Stimulated activated naive CD4-positive, alpha-beta T cell (primary cell): ENCODE data around the gene FAM13C.

Source experiments
- DNase-seq, 6 experiments: peaks; one replicate each; lab custom pipeline; 2025; lab: John Stamatoyannopoulos, UW

Gene FAM13C

GRCh38 chr10:59361663-59362143 lies 646 bp downstream of the FAM13C start:
- no peak for DNase-seq

GRCh38 chr10:59360605-59361405 lies 1.5 kb downstream of the FAM13C start:
- no peak for DNase-seq

DNA sequence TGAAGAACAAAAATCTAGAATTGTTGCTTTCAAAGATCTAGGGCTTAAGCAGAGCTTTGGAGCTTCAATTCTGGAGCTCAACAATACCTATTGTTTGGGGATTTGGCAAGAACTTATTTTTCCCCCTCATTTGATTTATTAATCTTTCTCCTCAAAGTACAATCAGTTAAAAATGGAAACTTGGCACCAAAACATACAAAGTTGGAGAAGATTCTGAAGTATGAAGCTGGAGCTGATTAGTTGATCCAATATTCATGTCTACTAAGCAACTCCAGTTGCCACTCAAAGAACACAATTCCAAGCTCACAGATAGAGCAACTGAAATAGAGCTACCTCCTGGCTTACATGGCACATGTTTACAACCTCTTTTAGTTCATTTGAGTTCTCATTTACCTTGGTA lies 3.8 kb downstream of the FAM13C start:
- no peak for DNase-seq

GRCh38 chr10:59354434-59354833 lies 7.9 kb downstream of the FAM13C start:
- no peak for DNase-seq

- DNase-seq = no peak
Measured at GRCh38 chr10:59350558-59350957, 11.8 kb downstream of the FAM13C start.

GRCh38 chr10:59346321-59346720 lies 16.0 kb downstream of the FAM13C start:
- no peak for DNase-seq

- no peak for DNase-seq
Measured at GRCh38 chr10:59342723-59343122, 19.6 kb downstream of the FAM13C start.

DNA sequence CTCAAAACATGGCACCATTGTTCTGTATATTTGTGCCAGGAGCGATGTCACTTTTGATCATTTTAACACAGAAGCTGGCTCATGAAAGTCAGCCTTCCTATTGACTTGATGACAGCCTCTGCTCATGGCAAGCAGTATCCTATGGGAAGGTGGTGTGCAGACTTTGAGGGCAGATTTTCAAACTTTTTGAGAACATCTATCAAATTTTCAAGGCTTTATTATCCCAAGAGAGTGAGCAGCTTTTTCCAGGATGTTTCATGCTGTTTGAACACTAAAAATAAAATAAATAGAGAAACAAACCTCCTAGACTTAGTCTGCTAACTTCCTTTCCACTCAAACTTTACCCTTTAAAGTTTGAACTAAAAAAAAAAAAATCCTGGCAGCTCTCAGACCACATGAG lies 20.3 kb downstream of the FAM13C start:
- no peak for DNase-seq

DNA sequence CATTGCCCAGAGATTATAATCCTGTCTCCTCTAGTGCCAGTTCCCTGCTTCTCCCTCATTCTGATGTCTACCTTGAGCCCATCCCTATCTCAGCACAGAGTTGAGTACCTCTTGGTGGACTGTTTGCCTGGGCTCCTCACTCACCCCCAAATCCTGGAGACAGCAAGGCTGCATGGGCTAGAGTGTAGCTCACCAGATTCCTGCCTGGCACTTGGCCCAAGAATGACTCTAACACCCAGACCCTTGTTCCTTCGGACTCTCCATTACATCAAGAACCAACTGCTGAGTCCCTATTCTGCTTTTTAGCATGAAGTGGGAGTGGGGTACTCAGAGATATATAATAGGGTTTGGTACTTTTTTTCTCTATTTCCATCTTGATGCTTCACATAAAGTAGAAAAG lies 22.1 kb downstream of the FAM13C start:
- no peak for DNase-seq

DNA sequence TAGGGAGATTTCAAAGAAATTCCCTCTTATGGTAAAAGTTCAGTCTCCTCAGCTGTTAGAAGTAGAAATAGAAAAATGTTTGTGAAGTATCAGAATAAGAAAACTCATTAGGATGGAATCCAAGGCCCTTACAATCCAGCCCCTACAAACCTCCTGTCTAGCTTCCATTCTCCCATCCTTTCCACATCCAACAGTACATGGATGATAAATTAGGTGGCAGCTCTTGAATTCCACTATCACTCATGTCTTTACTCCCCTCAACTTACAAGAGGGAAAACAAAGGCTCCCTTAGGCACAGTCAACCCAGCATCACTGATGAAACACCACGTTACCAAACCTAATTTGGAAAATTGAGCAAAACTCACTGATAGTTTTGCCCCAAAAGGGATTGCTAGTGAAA lies 23.0 kb downstream of the FAM13C start:
- DNase-seq = no peak

GRCh38 chr10:59337201-59337652 lies 25.1 kb downstream of the FAM13C start:
- DNase-seq = no peak

DNA sequence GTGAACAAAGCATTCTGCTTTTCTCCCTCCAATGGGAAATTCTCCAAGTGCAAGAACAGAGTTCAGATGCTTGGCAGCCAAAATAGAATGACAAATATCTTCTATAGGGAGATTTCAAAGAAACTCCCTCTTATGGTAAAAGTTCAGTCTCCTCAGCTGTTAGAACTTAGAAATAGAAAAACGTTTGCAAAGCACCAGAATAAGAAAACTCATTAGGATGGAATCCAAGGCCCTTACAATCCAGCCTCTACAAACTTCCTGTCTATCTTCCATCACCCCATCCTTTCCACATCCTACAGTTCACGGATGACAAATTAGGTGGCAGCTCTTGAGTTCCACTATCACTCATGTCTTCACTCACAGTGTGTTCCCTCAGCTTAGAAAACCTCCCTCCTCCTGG lies 25.7 kb downstream of the FAM13C start:
- no peak for DNase-seq

DNA sequence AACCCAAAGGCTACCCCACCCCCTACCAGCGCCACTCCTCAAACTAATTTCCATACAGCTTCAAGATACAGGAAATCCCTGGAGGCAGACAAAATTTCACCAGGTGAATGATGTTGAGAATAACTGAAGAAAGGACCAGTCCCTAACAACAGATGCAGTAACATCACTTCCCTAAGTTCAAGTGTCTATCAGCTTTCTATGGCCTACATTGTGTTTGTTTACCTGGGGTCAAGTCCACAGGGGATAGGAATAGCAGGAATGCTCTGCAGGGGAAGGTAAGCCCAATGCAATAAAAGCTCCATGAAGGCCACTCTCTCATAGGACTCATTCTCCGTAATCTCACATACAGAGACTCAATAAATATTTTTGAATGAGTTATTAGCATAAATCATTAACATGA lies 26.9 kb downstream of the FAM13C start:
- no peak for DNase-seq

DNA sequence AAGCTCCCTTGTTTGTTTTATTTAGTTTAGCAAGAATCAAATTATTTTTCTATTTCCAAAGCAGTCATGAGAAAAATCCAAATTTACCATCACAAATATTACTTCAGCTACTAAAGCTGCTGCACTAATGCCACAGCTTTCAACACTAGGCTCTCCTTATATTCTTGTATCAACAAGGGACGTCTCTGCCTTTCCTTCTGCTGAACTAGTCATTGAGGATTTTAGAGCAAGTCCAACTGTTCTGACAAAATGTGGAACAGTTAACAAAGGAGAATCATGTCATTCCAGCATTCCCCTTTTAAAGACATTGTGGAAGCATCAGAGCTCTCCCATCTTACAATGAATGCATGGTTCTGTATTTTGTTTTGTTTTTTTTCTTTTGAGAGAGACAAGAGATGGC lies 28.6 kb downstream of the FAM13C start:
- DNase-seq = no peak

DNA sequence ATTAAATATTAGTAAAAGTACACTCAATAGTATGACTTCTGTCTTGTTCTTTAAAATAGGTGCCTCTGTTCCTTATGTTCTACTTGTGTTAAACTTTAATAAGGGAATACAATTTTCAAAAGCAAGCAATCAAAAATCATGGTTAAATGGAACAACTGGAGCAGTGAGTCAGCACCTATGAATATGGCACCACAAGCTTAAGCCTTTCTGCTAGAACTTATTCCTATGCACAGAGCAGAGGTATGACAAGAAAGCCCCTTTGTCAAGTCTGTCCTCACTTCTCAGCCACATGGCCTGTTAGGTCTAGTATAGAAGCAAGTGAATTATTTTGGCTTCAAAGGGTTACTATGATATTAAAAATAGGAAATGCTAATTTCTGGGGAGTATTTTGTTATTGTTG lies 29.8 kb downstream of the FAM13C start:
- no peak for DNase-seq

- DNase-seq = no peak
Measured at GRCh38 chr10:59331661-59332060, 30.7 kb downstream of the FAM13C start.

GRCh38 chr10:59325116-59325515 lies 37.2 kb downstream of the FAM13C start:
- DNase-seq = no peak

GRCh38 chr10:59324597-59324996 lies 37.8 kb downstream of the FAM13C start:
- no peak for DNase-seq

- no peak for DNase-seq
Measured at GRCh38 chr10:59323831-59324401, 38.4 kb downstream of the FAM13C start.

GRCh38 chr10:59323036-59323459 lies 39.3 kb downstream of the FAM13C start:
- DNase-seq = no peak

GRCh38 chr10:59322131-59322530 lies 40.2 kb downstream of the FAM13C start:
- DNase-seq = no peak

DNA sequence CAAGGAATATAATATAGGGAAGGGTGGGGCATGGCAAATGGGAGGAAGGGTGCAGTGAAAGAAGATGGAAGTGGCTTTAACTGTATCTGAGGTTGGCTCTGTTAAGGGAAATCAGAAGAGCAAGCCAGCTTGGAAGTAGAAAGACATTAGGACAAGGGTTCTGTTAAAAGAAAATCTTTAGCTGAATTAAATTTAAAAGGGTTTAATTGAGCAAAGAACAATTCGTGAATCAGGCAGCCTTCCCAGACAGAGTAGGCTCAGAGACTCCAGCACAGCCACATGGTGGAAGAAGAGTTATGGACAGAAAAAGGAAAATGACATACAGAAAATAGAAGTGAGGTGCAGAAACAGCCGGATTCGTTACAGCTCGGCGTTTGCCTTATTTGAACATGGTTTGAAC lies 42.0 kb downstream of the FAM13C start:
- no peak for DNase-seq

DNA sequence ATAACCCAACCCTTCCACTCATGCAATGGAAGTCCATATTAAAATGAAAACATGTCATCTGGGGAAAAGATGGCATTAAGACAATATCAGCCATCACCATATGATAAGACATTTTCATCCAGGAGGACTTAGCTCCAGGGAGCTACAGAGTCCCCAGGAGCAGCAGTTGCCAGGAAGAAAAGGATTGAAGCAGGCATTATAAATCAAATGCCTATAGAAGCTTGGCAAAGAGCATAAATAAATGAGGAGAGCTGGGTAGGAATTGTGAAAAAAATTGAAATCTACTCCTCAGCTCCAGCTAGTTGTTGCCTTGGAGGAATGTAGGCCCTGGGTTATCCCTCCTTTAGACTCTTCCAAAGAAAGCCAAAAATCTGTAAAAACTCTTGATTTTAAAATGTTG lies 42.5 kb downstream of the FAM13C start:
- no peak for DNase-seq

DNA sequence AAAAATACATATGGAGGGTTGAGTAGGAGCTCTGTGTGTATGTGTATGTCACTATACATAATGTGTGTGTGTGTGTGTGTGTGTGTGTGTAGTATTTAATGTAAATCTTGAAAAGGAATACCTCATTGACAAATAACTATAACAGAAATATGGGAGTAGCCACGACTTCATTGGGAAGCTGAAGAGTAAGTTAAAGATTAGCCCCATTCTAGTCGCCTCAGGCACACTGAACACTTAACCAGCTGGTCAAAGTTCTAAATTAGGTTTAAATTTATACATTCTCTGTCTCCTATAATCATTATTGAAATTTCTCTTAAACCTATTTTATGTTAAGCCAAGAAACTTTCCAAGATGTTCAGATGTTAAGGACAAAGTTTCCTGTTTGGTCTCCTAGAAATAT lies 45.3 kb downstream of the FAM13C start:
- no peak for DNase-seq
